Lung (tissue), 12 donors: ENCODE data around the gene ODAD3. TPM values are rescaled to one million over a fixed set of nuclear protein-coding genes. Genes with fewer than 3 reads are reported as not detected.
"Not testable (repeated sequence)": the region's sequence is repeated elsewhere in the genome, so short reads cannot be mapped to it uniquely, and the experiment has no call there.

Experiments
- ATAC-seq: fragments of 200-7000 bp; cut with Tn5 transposase; one replicate; pipeline ENCODE4 v1.9.1; 2020; ENCODE audit warnings: moderate number of reproducible peaks; ENCODE audit not compliant: insufficient read depth, low FRiP score
- DNase-seq, 3 donors: peaks; one replicate each; pipeline ENCODE4 v3.0.0-alpha.2; 2013 to 2017
- H3K27ac ChIP-seq, 2 donors: one replicate each; pipeline ENCODE4 v1.5.1; 2013; ENCODE audit warnings: mild to moderate bottlenecking in 2 of 2, moderate library complexity in 2 of 2, control low read depth in 1 of 2, inconsistent platforms in 1 of 2, low read depth in 1 of 2, low read length in 1 of 2
- H3K27me3 ChIP-seq, 3 donors: one replicate each; pipeline ENCODE4 v1.5.1; 2013; ENCODE audit warnings: low read length in 2 of 3; ENCODE audit not compliant: control insufficient read depth in 3 of 3, insufficient read depth in 3 of 3
- H3K36me3 ChIP-seq, 4 donors: one replicate each; pipeline ENCODE4 v1.5.1; 2013; ENCODE audit warnings: low read length in 4 of 4, mild to moderate bottlenecking in 1 of 4, moderate library complexity in 1 of 4; ENCODE audit not compliant: control insufficient read depth in 4 of 4, insufficient read depth in 4 of 4
- H3K4me1 ChIP-seq, 5 donors: one replicate each; pipeline ENCODE4 v1.5.1; 2013; ENCODE audit warnings: low read length in 5 of 5, mild to moderate bottlenecking in 2 of 5, moderate library complexity in 1 of 5; ENCODE audit not compliant: control insufficient read depth in 5 of 5, insufficient read depth in 5 of 5
- H3K4me3 ChIP-seq: one replicate; pipeline ENCODE4 v1.5.1; 2013; ENCODE audit warnings: mild to moderate bottlenecking, control low read depth, moderate library complexity
- H3K9ac ChIP-seq, 2 donors: one replicate each; pipeline ENCODE4 v1.5.1; 2013; ENCODE audit warnings: low read length in 2 of 2, control low read depth in 1 of 2; ENCODE audit not compliant: insufficient read depth in 1 of 2
- H3K9me3 ChIP-seq, 4 donors: one replicate each; pipeline ENCODE4 v1.5.1; 2013; ENCODE audit warnings: low read length in 3 of 4, mild to moderate bottlenecking in 1 of 4, moderate library complexity in 1 of 4; ENCODE audit not compliant: control insufficient read depth in 4 of 4, insufficient read depth in 3 of 4
- WGBS, 2 donors: extraction: QIAGEN DNeasy Blood & Tissue Kit; methylation state at CpG; one replicate each; pipeline ENCODE4 v1.1.7; 2013; 5-methylcytosine and 5-hydroxymethylcytosine counted together
- polyA plus RNA-seq, 2 donors: library from polyadenylated mRNA; stranded (reverse); fragments of 200-250 nt; gene quantifications; one replicate each; pipeline ENCODE4 v1.2.1, GENCODE V29; 2013
- total RNA-seq, 2 donors: library from RNA; depleted of rRNA in 1 of 2; stranded (reverse); fragments of >200 nt in 1 of 2; gene quantifications; one replicate each; pipeline ENCODE4 v1.2.1, GENCODE V29; 2014 to 2021
- TF ChIP-seq, protein P1 (sequence below): IDR thresholded peaks from 2 replicates; pipeline ENCODE4 v1.5.1; 2012; ENCODE audit warnings: mild to moderate bottlenecking; ENCODE audit errors: control extremely low read depth, extremely low read depth
- donor health status: control.
- donor health status: control.
- donor health status: Bipolar disorder and iron deficiency.
- donor health status: healthy.
- donor health status: DM: yes; HTN: yes; CAD: no.

Gene ODAD3
- total and polyA plus RNA-seq, 4 donors, result 2.0 to 9.8 (median 4.2) TPM

DNA sequence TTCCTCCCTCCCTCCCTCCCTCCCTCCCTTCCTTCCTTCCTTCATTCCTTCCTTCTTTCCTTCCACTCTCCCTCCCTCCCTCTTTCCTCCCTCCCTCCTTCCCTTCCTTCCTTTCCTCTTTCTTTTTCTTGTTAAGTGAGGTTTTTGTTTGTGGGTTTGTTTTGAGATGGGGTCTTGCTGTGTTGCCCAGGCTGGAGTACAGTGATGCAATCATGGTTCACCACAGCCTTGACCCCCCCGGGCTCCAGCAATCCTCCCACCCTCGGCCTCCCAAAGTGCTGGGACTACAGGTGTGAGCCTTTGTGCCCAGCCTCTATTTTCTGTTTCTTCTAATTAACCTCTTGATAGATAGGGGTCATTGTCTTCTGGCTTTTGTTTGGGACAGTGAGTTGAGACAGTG is 26.5 kb upstream of the ODAD3 start:
- Histone ChIP-seq H3K9me3 (peaks cover 0 to 6% (median 2%) of the 10 kb centered on the region in 4 donors), H3K36me3 (no peaks in the 10 kb centered on the region), H3K9ac (no peak overlapping the region), H3K4me3 (no peak overlapping the region), H3K27me3 (peaks cover 0 to 3% (median 0%) of the 10 kb centered on the region in 3 donors), H3K27ac (no peak overlapping the region), H3K4me1 (peaks cover 0 to 5% (median 0%) of the 10 kb centered on the region in 5 donors)
- WGBS, 2 donors, result 70% methylated on average over 2 of the region's 2 CpGs
- no peak for ATAC-seq
- TF ChIP-seq, protein P1, sequence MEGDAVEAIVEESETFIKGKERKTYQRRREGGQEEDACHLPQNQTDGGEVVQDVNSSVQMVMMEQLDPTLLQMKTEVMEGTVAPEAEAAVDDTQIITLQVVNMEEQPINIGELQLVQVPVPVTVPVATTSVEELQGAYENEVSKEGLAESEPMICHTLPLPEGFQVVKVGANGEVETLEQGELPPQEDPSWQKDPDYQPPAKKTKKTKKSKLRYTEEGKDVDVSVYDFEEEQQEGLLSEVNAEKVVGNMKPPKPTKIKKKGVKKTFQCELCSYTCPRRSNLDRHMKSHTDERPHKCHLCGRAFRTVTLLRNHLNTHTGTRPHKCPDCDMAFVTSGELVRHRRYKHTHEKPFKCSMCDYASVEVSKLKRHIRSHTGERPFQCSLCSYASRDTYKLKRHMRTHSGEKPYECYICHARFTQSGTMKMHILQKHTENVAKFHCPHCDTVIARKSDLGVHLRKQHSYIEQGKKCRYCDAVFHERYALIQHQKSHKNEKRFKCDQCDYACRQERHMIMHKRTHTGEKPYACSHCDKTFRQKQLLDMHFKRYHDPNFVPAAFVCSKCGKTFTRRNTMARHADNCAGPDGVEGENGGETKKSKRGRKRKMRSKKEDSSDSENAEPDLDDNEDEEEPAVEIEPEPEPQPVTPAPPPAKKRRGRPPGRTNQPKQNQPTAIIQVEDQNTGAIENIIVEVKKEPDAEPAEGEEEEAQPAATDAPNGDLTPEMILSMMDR, result no peak
- DNase-seq, result no peak

DNA sequence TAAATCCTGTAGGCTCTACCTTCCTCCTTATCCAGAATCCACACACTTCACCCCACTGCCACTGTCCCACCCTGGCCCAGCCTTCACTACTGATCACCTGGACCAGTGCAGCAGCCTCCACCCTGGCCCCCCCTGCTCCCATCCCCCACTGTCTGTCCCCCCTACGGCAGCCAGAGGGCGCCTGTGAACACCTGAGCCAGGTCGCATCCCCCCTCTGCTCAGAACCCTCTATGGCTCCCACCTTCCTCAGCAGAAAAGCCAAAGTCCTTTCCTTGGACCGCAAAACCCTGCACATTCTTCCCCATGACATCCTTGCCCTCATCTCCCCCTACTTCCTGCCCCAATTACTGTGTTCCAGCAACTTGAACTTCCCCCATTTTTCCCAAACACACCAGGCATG is 25.3 kb upstream of the ODAD3 start:
- H3K36me3 ChIP-seq, result no peaks in the 10 kb centered on the region
- no peak for DNase-seq
- peaks cover 0 to 5% (median 0%) of the 10 kb centered on the region in 5 donors for H3K4me1 ChIP-seq
- ATAC-seq, result no peak
- H3K9me3 ChIP-seq, result peaks cover 0 to 6% (median 2%) of the 10 kb centered on the region in 4 donors
- peaks cover 0 to 3% (median 0%) of the 10 kb centered on the region in 3 donors for H3K27me3 ChIP-seq
- TF ChIP-seq, protein P1, result no peak
- no peak overlapping the region for H3K9ac ChIP-seq
- no peak overlapping the region for H3K4me3 ChIP-seq
- no peak overlapping the region for H3K27ac ChIP-seq
- 46 to 56% methylated on average over 4 of the region's 4 CpGs for WGBS, 2 donors

DNA sequence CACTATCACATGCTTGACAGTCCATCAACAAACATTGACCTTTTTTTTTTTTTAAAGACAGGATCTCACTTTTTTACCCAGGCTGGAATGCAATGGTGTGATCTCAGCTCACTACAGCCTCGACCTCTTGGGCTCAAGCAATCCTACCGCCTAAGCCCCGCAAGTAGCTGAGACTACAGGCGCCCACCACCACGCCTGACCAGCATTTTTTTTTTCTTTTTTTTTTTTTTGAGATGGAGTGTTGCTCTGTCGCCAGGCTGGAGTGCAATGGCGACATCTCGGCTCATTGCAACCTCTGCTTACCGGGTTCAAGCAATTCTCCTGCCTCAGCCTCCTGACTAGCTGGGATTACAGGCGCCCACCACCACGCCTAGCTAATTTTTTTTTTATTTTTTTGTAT is 24.0 kb upstream of the ODAD3 start:
- ATAC-seq, DNase-seq, H3K4me3 ChIP-seq, H3K9me3 ChIP-seq, H3K27ac ChIP-seq, H3K9ac ChIP-seq, H3K36me3 ChIP-seq, H3K27me3 ChIP-seq, H3K4me1 ChIP-seq: not testable (repeated sequence)
- 74 to 81% methylated on average over 11 of the region's 11 CpGs for WGBS, 2 donors

DNA sequence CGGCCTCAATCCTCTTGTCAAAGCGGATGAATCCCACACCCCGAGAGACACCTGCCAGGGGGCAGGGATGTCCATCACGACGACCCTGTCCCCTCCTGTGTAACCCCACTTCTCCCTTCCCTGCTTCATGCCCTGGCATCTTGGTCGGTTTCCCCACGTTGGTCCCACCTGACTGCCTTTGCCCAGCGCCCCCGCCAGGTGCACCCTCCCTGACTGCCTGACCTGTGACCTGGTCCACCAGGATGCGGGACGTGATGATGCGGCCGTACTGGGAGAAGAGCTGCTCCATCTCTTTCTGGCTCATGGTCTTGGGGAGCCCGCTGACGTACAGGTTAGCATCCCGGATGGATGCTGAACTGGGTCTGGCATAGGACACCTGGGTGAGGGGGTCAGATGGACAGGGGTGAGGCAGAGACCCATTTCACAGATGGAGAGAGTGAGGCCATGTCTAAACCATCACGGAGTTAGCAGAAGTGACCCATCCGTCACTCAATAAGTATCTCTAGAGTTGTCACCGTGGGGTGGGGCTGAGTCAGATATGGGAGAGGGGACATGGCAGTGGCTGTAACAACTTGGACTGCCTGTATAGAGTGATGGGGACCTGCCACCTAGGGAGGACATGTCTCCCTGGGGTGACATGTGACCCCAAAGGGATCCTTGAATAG is 23.4 kb upstream of the ODAD3 start:
- Histone ChIP-seq H3K4me3 (no peak overlapping the region), H3K4me1 (no peaks in the 10 kb centered on the region), H3K9me3 (no peaks in the 10 kb centered on the region), H3K27ac (no peak overlapping the region), H3K9ac (no peak overlapping the region), H3K36me3 (no peaks in the 10 kb centered on the region), H3K27me3 (peaks cover 0 to 3% (median 0%) of the 10 kb centered on the region in 3 donors)
- WGBS, 2 donors, result 87% methylated on average over 19 of the region's 19 CpGs
- TF ChIP-seq, protein P1, result no peak
- DNase-seq (no peak), ATAC-seq (no peak)
